Hepatocyte (in vitro differentiated cells): ENCODE data around the gene SDC4. TPM values are rescaled to one million over a fixed set of nuclear protein-coding genes. Genes with fewer than 3 reads are reported as not detected.

Source experiments
- DNase-seq: peaks from one replicate; pipeline ENCODE4 v3.0.0-alpha.2; 2016; ENCODE audit warnings: low spot score
- H2AFZ ChIP-seq: fragments of 200-600 bp; sonication (generic); 2 replicates; pipeline ENCODE4 v1.6.0; 2016; ENCODE audit warnings: antibody characterized with exemption, mild to moderate bottlenecking
- H3K27ac ChIP-seq: fragments of 200-600 bp; sonication (generic); 2 replicates; pipeline ENCODE4 v1.5.1; 2016; ENCODE audit warnings: mild to moderate bottlenecking
- H3K27me3 ChIP-seq: fragments of 200-600 bp; sonication (generic); 2 replicates; pipeline ENCODE4 v1.6.1; 2016
- H3K36me3 ChIP-seq: fragments of 200-600 bp; sonication (generic); replicated peaks from 2 replicates; pipeline ENCODE4 v1.5.1; 2016; ENCODE audit warnings: low read depth; ENCODE audit not compliant: insufficient read depth
- H3K4me1 ChIP-seq: fragments of 200-600 bp; sonication (generic); 2 replicates; pipeline ENCODE4 v1.5.1; 2016; ENCODE audit warnings: mild to moderate bottlenecking, moderate library complexity; ENCODE audit not compliant: insufficient read depth
- H3K4me2 ChIP-seq: fragments of 200-600 bp; sonication (generic); 2 replicates; pipeline ENCODE4 v1.6.0; 2016
- H3K4me3 ChIP-seq: fragments of 200-600 bp; sonication (generic); 2 replicates; pipeline ENCODE4 v1.5.1; 2016; ENCODE audit warnings: mild to moderate bottlenecking
- H3K79me2 ChIP-seq: fragments of 200-600 bp; sonication (generic); 2 replicates; pipeline ENCODE4 v1.6.0; 2017; ENCODE audit warnings: mild to moderate bottlenecking
- H3K9me2 ChIP-seq: fragments of 200-600 bp; sonication (generic); replicated peaks from 2 replicates; pipeline ENCODE4 v1.6.0; 2017; ENCODE audit warnings: mild to moderate bottlenecking; ENCODE audit not compliant: insufficient read depth
- H3K9me3 ChIP-seq: fragments of 200-600 bp; sonication (generic); 2 replicates; pipeline ENCODE4 v1.5.1; 2016; ENCODE audit warnings: low read depth, mild to moderate bottlenecking
- H4K20me1 ChIP-seq: fragments of 200-600 bp; sonication (generic); 2 replicates; pipeline ENCODE4 v1.6.0; 2016; ENCODE audit warnings: mild to moderate bottlenecking; ENCODE audit not compliant: insufficient read depth, poor library complexity, severe bottlenecking
- EZH2 ChIP-seq: fragments of 200-600 bp; sonication (generic); IDR thresholded peaks from 2 replicates; pipeline ENCODE4 v1.6.1; 2016; ENCODE audit warnings: antibody characterized with exemption, mild to moderate bottlenecking, borderline replicate concordance
- EZH2phosphoT487 ChIP-seq: fragments of 200-600 bp; sonication (generic); IDR thresholded peaks from one replicate; pipeline ENCODE4 v1.6.1; 2018; ENCODE audit warnings: antibody characterized with exemption, mild to moderate bottlenecking, low read depth, moderate library complexity; ENCODE audit not compliant: unreplicated experiment, severe bottlenecking
- WGBS: methylation state at CpG from one replicate; pipeline ENCODE4 v1.1.6; 2016; ENCODE audit warnings: low lambda C conversion rate; ENCODE audit errors: missing lambda C conversion rate; 5-methylcytosine and 5-hydroxymethylcytosine counted together
- polyA plus RNA-seq: library from polyadenylated mRNA; unstranded; fragments of >200 nt; fragmentation: Nextera tagmentation; extraction: Ambion mirVana; gene quantifications from 2 replicates; pipeline ENCODE4 v1.2.1, GENCODE V29; 2016
- total RNA-seq: library from RNA; depleted of rRNA; stranded (reverse); fragments of >200 nt; gene quantifications from 2 replicates; pipeline ENCODE4 v1.2.3, GENCODE V29; 2014
- TF ChIP-seq, protein P1 (sequence below): fragments of 200-600 bp; sonication (generic); IDR thresholded peaks from 2 replicates; pipeline ENCODE4 v1.5.1; 2016; ENCODE audit warnings: antibody characterized with exemption, mild to moderate bottlenecking; ENCODE audit not compliant: poor library complexity

The SDC4 gene
- total and polyA plus RNA-seq, 2 experiments from 2014 or later = 178 to 191 TPM

DNA sequence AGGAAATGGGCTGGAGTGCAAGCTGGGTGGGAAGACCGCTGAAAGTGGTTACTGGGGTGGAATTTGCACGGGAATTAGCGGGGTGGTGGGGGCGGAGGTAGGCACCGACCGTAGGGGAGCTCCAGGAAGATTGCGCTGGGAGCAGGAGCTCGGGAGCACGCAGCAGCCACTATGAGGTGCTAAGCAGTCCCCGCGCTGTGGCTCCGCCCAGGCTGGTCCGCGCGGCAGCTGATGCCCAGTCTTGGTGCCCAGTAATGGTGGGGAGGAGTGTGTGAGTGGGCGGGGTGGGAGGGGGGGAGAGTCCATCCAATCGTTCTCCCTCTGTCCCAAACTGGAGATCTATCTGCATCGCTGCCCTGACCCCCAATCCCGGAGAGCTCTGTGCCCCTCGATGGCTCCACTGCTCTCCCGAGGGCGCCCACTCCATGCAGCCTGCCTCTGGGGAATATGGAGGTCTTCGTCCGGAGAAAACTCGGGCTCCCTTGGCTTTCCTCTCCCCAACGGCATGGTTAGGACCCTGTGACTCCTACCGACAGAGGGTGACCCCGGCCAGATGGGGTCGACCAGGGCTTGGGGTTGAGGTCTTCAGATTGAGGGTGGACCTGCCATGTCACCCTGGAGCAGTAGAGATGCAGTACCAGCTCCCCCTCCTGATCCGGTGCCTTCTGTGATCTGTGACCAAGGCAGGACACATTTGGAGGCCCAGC, 24.6 kb upstream of the SDC4 start:
- TF ChIP-seq EZH2phosphoT487 (no peak), EZH2 (no peak)
- TF ChIP-seq, protein P1, sequence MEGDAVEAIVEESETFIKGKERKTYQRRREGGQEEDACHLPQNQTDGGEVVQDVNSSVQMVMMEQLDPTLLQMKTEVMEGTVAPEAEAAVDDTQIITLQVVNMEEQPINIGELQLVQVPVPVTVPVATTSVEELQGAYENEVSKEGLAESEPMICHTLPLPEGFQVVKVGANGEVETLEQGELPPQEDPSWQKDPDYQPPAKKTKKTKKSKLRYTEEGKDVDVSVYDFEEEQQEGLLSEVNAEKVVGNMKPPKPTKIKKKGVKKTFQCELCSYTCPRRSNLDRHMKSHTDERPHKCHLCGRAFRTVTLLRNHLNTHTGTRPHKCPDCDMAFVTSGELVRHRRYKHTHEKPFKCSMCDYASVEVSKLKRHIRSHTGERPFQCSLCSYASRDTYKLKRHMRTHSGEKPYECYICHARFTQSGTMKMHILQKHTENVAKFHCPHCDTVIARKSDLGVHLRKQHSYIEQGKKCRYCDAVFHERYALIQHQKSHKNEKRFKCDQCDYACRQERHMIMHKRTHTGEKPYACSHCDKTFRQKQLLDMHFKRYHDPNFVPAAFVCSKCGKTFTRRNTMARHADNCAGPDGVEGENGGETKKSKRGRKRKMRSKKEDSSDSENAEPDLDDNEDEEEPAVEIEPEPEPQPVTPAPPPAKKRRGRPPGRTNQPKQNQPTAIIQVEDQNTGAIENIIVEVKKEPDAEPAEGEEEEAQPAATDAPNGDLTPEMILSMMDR = no peak

DNA sequence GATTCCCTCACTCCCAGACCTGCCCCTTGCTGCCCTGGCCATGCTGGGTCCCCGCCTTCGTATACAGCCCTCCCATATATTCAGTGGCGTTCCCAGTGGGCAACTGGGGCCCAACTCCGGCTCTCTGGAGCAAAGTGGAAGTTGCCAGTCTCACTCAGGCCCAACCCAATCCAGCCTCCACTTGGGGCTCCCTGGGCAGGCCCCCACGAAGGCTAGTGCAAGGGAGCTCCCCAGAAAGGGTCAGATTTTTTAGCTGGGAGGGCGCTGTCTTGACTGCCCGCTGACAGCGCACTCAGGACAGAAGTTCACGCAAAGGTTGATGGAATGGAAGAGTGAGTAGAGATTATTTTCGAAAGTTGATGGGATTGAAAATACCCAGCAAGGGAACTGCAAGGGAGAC, 24.0 kb upstream of the SDC4 start:
- H3K36me3 ChIP-seq = no peaks in the 10 kb centered on the region
- no peak overlapping the region for H3K4me3 ChIP-seq
- H3K9me2 ChIP-seq = no peaks in the 10 kb centered on the region
- no peaks in the 10 kb centered on the region for H3K79me2 ChIP-seq
- no peaks in the 10 kb centered on the region for H3K9me3 ChIP-seq
- no peak overlapping the region for H2AFZ ChIP-seq
- H3K27me3 ChIP-seq = no peaks in the 10 kb centered on the region
- no peaks in the 10 kb centered on the region for H4K20me1 ChIP-seq
- WGBS = 91% methylated on average over 10 of the region's 10 CpGs
- peaks cover 8% of the 10 kb centered on the region for H3K4me1 ChIP-seq
- TF ChIP-seq EZH2 (no peak), EZH2phosphoT487 (no peak)
- TF ChIP-seq, protein P1 = no peak
- no peak overlapping the region for H3K27ac ChIP-seq
- no peak for DNase-seq
- H3K4me2 ChIP-seq = no peak overlapping the region

More for the DNA sequence above, 24.6 kb upstream of the SDC4 start:
- H2AFZ ChIP-seq = no peak overlapping the region
- H3K4me2 ChIP-seq = peak overlapping the region; percentile 92
- no peaks in the 10 kb centered on the region for H3K79me2 ChIP-seq
- peaks cover 8% of the 10 kb centered on the region for H3K4me1 ChIP-seq
- 63% methylated on average over 15 of the region's 30 CpGs for WGBS
- H3K4me3 ChIP-seq = no peak overlapping the region
- H3K9me2 ChIP-seq = no peaks in the 10 kb centered on the region
- H4K20me1 ChIP-seq = no peaks in the 10 kb centered on the region
- H3K9me3 ChIP-seq = no peaks in the 10 kb centered on the region
- H3K36me3 ChIP-seq = no peaks in the 10 kb centered on the region
- H3K27me3 ChIP-seq = no peaks in the 10 kb centered on the region
- peak overlapping the region; percentile 61 for H3K27ac ChIP-seq
- DNase-seq = no peak

DNA sequence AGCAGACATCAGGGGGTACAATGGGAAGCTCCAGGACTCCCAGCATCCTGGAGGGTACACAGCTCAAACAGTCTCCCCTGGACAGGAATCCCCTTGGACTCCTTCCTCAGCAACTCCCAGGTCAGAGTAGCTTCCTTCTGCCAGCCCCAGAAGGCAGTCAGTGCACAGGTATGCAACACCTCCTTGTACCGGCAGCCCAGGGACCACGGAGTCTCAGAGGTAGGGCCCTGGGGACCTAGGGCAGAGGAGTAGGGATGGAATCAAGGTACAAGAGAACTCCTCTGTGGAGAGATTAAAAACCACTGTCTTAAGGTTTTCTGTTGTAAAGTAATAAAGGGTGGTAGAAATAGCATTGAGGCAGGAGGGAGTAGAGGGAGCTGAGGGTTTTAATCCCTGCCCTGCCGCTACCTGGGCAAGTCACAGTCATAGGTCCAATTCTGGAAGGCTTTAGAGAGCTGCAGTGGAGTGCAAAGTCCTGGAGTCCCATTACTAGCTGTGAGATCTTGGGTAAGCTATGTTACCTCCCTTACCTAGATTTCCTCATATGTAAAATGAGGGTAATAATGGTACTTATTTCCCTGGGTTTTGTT, 22.4 kb upstream of the SDC4 start:
- no peak for TF ChIP-seq EZH2phosphoT487
- TF ChIP-seq, protein P1 = no peak
- TF ChIP-seq EZH2 = no peak
- Histone ChIP-seq H3K4me2 (no peak overlapping the region), H3K79me2 (peaks cover 6% of the 10 kb centered on the region), H4K20me1 (no peaks in the 10 kb centered on the region), H3K27ac (peak overlapping the region; percentile 13), H3K36me3 (no peaks in the 10 kb centered on the region), H3K4me3 (no peak overlapping the region), H3K9me2 (no peaks in the 10 kb centered on the region), H3K4me1 (peaks cover 8% of the 10 kb centered on the region), H3K27me3 (no peaks in the 10 kb centered on the region), H2AFZ (no peak overlapping the region), H3K9me3 (no peaks in the 10 kb centered on the region)
- WGBS = 81% methylated on average over 3 of the region's 3 CpGs
- DNase-seq = no peak
